Measurements from ENCODE around the gene ITPR1.

GRCh38 chr3:4833471-4833870 is 340.3 kb downstream of the ITPR1 start:
- TF ChIP-seq POLR2AphosphoS5 (IDR thresholded peaks at IDR 0.05; ENCODE audit: low read depth, low read length) (no peak), SIN3A (IDR thresholded peaks at IDR 0.05; ENCODE audit: borderline replicate concordance, insufficient read depth, low read length) (no peak), TAF1 (IDR thresholded peaks at IDR 0.05; ENCODE audit: borderline replicate concordance, insufficient read depth, low read length) (no peak)
- TF ChIP-seq, protein P1, sequence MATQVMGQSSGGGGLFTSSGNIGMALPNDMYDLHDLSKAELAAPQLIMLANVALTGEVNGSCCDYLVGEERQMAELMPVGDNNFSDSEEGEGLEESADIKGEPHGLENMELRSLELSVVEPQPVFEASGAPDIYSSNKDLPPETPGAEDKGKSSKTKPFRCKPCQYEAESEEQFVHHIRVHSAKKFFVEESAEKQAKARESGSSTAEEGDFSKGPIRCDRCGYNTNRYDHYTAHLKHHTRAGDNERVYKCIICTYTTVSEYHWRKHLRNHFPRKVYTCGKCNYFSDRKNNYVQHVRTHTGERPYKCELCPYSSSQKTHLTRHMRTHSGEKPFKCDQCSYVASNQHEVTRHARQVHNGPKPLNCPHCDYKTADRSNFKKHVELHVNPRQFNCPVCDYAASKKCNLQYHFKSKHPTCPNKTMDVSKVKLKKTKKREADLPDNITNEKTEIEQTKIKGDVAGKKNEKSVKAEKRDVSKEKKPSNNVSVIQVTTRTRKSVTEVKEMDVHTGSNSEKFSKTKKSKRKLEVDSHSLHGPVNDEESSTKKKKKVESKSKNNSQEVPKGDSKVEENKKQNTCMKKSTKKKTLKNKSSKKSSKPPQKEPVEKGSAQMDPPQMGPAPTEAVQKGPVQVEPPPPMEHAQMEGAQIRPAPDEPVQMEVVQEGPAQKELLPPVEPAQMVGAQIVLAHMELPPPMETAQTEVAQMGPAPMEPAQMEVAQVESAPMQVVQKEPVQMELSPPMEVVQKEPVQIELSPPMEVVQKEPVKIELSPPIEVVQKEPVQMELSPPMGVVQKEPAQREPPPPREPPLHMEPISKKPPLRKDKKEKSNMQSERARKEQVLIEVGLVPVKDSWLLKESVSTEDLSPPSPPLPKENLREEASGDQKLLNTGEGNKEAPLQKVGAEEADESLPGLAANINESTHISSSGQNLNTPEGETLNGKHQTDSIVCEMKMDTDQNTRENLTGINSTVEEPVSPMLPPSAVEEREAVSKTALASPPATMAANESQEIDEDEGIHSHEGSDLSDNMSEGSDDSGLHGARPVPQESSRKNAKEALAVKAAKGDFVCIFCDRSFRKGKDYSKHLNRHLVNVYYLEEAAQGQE (IDR thresholded peaks at IDR 0.05; ENCODE audit: insufficient read depth in 1 of 2, low read depth in 2 of 2, low read length in 2 of 2): no peak

Measured in PFSK-1 (cell line).